ENCODE results near the gene CDH4.

GRCh38 chr20:61257611-61258010, 5.5 kb downstream of the CDH4 start:
- no peak for TF ChIP-seq CTCF (IDR thresholded peaks at IDR 0.05)
- TF ChIP-seq ZFX (IDR thresholded peaks at IDR 0.05; ENCODE audit: borderline replicate concordance) = no peak
